HepG2 (cell line): ENCODE results near the gene RERE. TPM values are rescaled to one million over a fixed set of nuclear protein-coding genes. Genes with fewer than 3 reads are reported as not detected.

Source experiments
- CHD4 ChIP-seq: fragments of 200-600 bp; sonication (generic); IDR thresholded peaks from 2 replicates; pipeline ENCODE4 v1.7.0; 2017; ENCODE audit warnings: mild to moderate bottlenecking, low read length, borderline replicate concordance
- FOXA1 ChIP-seq, 2 experiments: fragments of 450-650 bp in 1 of 2; sonication (generic) in 1 of 2; formaldehyde crosslinking in 1 of 2; IDR thresholded peaks; 2 replicates each; pipeline versions ENCODE4 v1.4.0 to v1.6.1; 2016 to 2020; ENCODE audit warnings: missing genetic modification reagents in 1 of 2
- FOXJ3 ChIP-seq: sonication (generic); formaldehyde crosslinking; IDR thresholded peaks from 2 replicates; pipeline ENCODE4 v1.4.0; 2020; ENCODE audit warnings: missing genetic modification reagents, mild to moderate bottlenecking, borderline replicate concordance
- HBP1 ChIP-seq: IDR thresholded peaks from 2 replicates; pipeline ENCODE4 v1.6.1; 2016; ENCODE audit warnings: low read depth, control low read depth
- HDAC1 ChIP-seq: sonication (generic); formaldehyde crosslinking; IDR thresholded peaks from 2 replicates; pipeline ENCODE4 v1.5.1; 2020; ENCODE audit warnings: mild to moderate bottlenecking, missing genetic modification reagents
- IKZF5 ChIP-seq: IDR thresholded peaks from 2 replicates; pipeline ENCODE4 v1.6.1; 2018; ENCODE audit warnings: missing genetic modification reagents, mild to moderate bottlenecking, missing compliant biosample characterization
- KIAA2018 ChIP-seq: sonication (generic); formaldehyde crosslinking; IDR thresholded peaks from 2 replicates; pipeline ENCODE4 v1.5.0; 2020; ENCODE audit warnings: mild to moderate bottlenecking, missing genetic modification reagents, borderline replicate concordance
- MED1 ChIP-seq: sonication (generic); formaldehyde crosslinking; IDR thresholded peaks from 2 replicates; pipeline ENCODE4 v1.4.0; 2020; ENCODE audit warnings: missing genetic modification reagents
- MIER3 ChIP-seq: IDR thresholded peaks from 2 replicates; pipeline ENCODE4 v1.6.1; 2016; ENCODE audit warnings: missing compliant biosample characterization, borderline replicate concordance
- MXD4 ChIP-seq: IDR thresholded peaks from 2 replicates; pipeline ENCODE4 v1.6.1; 2016; ENCODE audit warnings: mild to moderate bottlenecking, missing biosample characterization, missing genetic modification reagents
- RXRB ChIP-seq: IDR thresholded peaks from 2 replicates; pipeline ENCODE4 v1.6.1; 2016; ENCODE audit warnings: borderline replicate concordance, missing genetic modification reagents, missing compliant biosample characterization
- SNAPC2 ChIP-seq: sonication (generic); formaldehyde crosslinking; IDR thresholded peaks from 2 replicates; pipeline ENCODE4 v1.8.1; 2022; ENCODE audit warnings: mild to moderate bottlenecking, missing genetic modification reagents
- TEF ChIP-seq: sonication (generic); formaldehyde crosslinking; IDR thresholded peaks from 2 replicates; pipeline ENCODE4 v1.5.0; 2020; ENCODE audit warnings: missing genetic modification reagents
- TOE1 ChIP-seq: sonication (generic); formaldehyde crosslinking; IDR thresholded peaks from 2 replicates; pipeline ENCODE4 v1.4.0; 2020; ENCODE audit warnings: mild to moderate bottlenecking, missing genetic modification reagents
- ZBTB43 ChIP-seq: sonication (generic); formaldehyde crosslinking; conservative IDR thresholded peaks from 2 replicates; pipeline ENCODE4 v1.4.0; 2020; ENCODE audit warnings: missing genetic modification reagents
- ZNF20 ChIP-seq: sonication (generic); formaldehyde crosslinking; IDR thresholded peaks from 2 replicates; pipeline ENCODE4 v1.4.0; 2020; ENCODE audit warnings: mild to moderate bottlenecking, moderate library complexity, missing genetic modification reagents
- ZNF850 ChIP-seq: sonication (generic); formaldehyde crosslinking; conservative IDR thresholded peaks from 2 replicates; pipeline ENCODE4 v1.9.0; 2021; ENCODE audit warnings: mild to moderate bottlenecking, missing genetic modification reagents
- polyA plus RNA-seq, 8 experiments: library from polyadenylated mRNA; depleted of rRNA in 3 of 8; stranded (reverse) in 7 of 8; unstranded in 1 of 8; fragments of >200 nt; fragmentation: Illumina TruSeq in 4 of 8; extraction: Trizol in 4 of 8; gene quantifications; 2 replicates each; pipeline versions ENCODE4 v1.2.1 to v1.2.3, GENCODE V29; 2011 to 2016; ENCODE audit warnings: low read depth in 4 of 8, missing spikeins in 1 of 8, mixed read lengths in 1 of 8; ENCODE audit not compliant: insufficient read depth in 1 of 8
- total RNA-seq, 5 experiments: library from RNA; depleted of rRNA; stranded (reverse); fragments of >200 nt; fragmentation: Illumina TruSeq; extraction: Trizol; gene quantifications; 2 replicates each; pipeline ENCODE4 v1.2.3, GENCODE V29; 2016; ENCODE audit warnings: low read depth in 1 of 5

The RERE gene
- total and polyA plus RNA-seq, 2 of the 13 experiments (the other 11 are each of a cell fraction or from before 2014, with no cell fraction given): 18.3 to 21.9 TPM

GRCh38 chr1:8740034-8740449 lies 77.4 kb downstream of the RERE start (continued):
- TF ChIP-seq KIAA2018 (CRISPR knock-in tag) (no peak), HDAC1 (CRISPR knock-in tag) (no peak), MED1 (peak; percentile 82), MXD4 (no peak), ZNF850 (CRISPR knock-in tag) (no peak), CHD4 (peak; percentile 93; the same call in 1 of the 2 replicates), FOXA1 (IDR thresholded peaks at IDR 0.05) (peak; percentile 93), FOXA1 (CRISPR knock-in tag; IDR thresholded peaks at IDR 0.05) (peak; percentile 97), MIER3 (CRISPR knock-in tag) (peak; percentile 31; the same call in 1 of the 2 replicates), ZBTB43 (CRISPR knock-in tag) (peak; percentile 99), TOE1 (CRISPR knock-in tag) (no peak), HBP1 (CRISPR knock-in tag) (peak; percentile 33; the same call in 1 of the 2 replicates), TEF (CRISPR knock-in tag) (peak; percentile 53; the same call in 1 of the 2 replicates), ZNF20 (CRISPR knock-in tag) (no peak), FOXJ3 (CRISPR knock-in tag) (peak; percentile 68; the same call in 1 of the 2 replicates), RXRB (CRISPR knock-in tag) (peak; percentile 95), SNAPC2 (0 out of 2 replicates have a peak, but pooled peaks have one; percentile 35), IKZF5 (0 out of 2 replicates have a peak, but pooled peaks have one; percentile 63)
